SK-N-MC (cell line): Measurements from ENCODE around the gene CCDC43.

Source experiments
- EZH2 ChIP-seq: fragments of 200-600 bp; sonication (generic); IDR thresholded peaks from one replicate; pipeline ENCODE4 v1.6.1; 2017; ENCODE audit warnings: antibody characterized with exemption
- FOXP2 ChIP-seq: optimal IDR thresholded peaks from 2 replicates; pipeline ENCODE3; 2011; ENCODE audit warnings: mild to moderate bottlenecking, moderate library complexity; ENCODE audit not compliant: insufficient read depth; ENCODE audit errors: extremely low read length, control extremely low read depth
- POLR2AphosphoS5 ChIP-seq: IDR thresholded peaks from 2 replicates; pipeline ENCODE4 v1.6.1; 2012; ENCODE audit warnings: mild to moderate bottlenecking, low read depth, low read length, borderline replicate concordance

- TF ChIP-seq POLR2AphosphoS5 (no peak), EZH2 (no peak), FOXP2 (no peak)
Measured at GRCh38 chr17:44653384-44653783, 36.2 kb downstream of the CCDC43 start.
